Endodermal cell (in vitro differentiated cells): ENCODE results near the gene MORC4. TPM values are rescaled to one million over a fixed set of nuclear protein-coding genes. Genes with fewer than 3 reads are reported as not detected.

Experiments
- DNase-seq: peaks from one replicate; pipeline ENCODE4 v3.0.0-alpha.2; 2017
- H3K27ac ChIP-seq: 2 replicates; pipeline ENCODE4 v1.5.1; 2013; ENCODE audit warnings: mild to moderate bottlenecking, low read depth, low read length, moderate library complexity
- H3K27me3 ChIP-seq: 2 replicates; pipeline ENCODE4 v1.6.1; 2013; ENCODE audit warnings: mild to moderate bottlenecking, low read length, moderate library complexity; ENCODE audit not compliant: insufficient read depth, control insufficient read depth, poor library complexity, severe bottlenecking
- H3K36me3 ChIP-seq: 2 replicates; pipeline ENCODE4 v1.7.0; 2013; ENCODE audit warnings: mild to moderate bottlenecking, low read length, moderate library complexity; ENCODE audit not compliant: control insufficient read depth, insufficient read depth
- H3K4me1 ChIP-seq: one replicate; pipeline ENCODE4 v1.7.0; 2013; ENCODE audit warnings: low read length; ENCODE audit not compliant: control insufficient read depth, insufficient read depth
- H3K4me3 ChIP-seq: 2 replicates; pipeline ENCODE4 v1.5.1; 2013; ENCODE audit warnings: mild to moderate bottlenecking, low read length, moderate library complexity
- H3K9ac ChIP-seq: 2 replicates; pipeline ENCODE4 v1.6.1; 2013; ENCODE audit warnings: mild to moderate bottlenecking, low read length, moderate library complexity; ENCODE audit not compliant: poor library complexity, severe bottlenecking; ENCODE audit errors: extremely low read depth
- H3K9me3 ChIP-seq: 2 replicates; pipeline ENCODE4 v1.6.1; 2013; ENCODE audit warnings: mild to moderate bottlenecking, low read length, moderate library complexity; ENCODE audit not compliant: control insufficient read depth
- H3K27ac Mint-ChIP-seq: 2 replicates; pipeline ENCODE4 v1.8.0; 2020; ENCODE audit warnings: mixed read lengths
- H3K27me3 Mint-ChIP-seq: 2 replicates; pipeline ENCODE4 v1.8.0; 2021; ENCODE audit warnings: mild to moderate bottlenecking, mixed read lengths; ENCODE audit not compliant: insufficient read depth
- H3K36me3 Mint-ChIP-seq: 2 replicates; pipeline ENCODE4 v1.8.0; 2020; ENCODE audit warnings: low read depth, mixed read lengths
- H3K4me1 Mint-ChIP-seq: 2 replicates; pipeline ENCODE4 v1.8.0; 2020; ENCODE audit warnings: mixed read lengths
- H3K4me3 Mint-ChIP-seq: 2 replicates; pipeline ENCODE4 v1.8.0; 2020; ENCODE audit warnings: mild to moderate bottlenecking, moderate library complexity, mixed read lengths
- H3K9me3 Mint-ChIP-seq: 2 replicates; pipeline ENCODE4 v1.8.0; 2020; ENCODE audit warnings: mild to moderate bottlenecking, mixed read lengths
- WGBS, 2 experiments: methylation state at CpG; one replicate each; pipeline versions ENCODE4 v1.1.5 to v1.1.7; 2013; ENCODE audit warnings: missing lambda C conversion rate in 2 of 2, mixed read lengths in 1 of 2; ENCODE audit not compliant: insufficient coverage in 1 of 2, insufficient read length in 1 of 2; 5-methylcytosine and 5-hydroxymethylcytosine counted together
- total RNA-seq, 2 donors: library from RNA; stranded (reverse); fragmentation: NEBNext Ultra II Directional in 1 of 2; extraction: Animal tissue kit (Norgen Biotek cat#: 25700) in 1 of 2; gene quantifications; 2 replicates in 1 of 2; 3 replicates in 1 of 2; pipeline ENCODE4 v1.2.1, GENCODE V29; 2021
- TF ChIP-seq, protein P1 (sequence below): fragments of 200-600 bp; sonication (generic); conservative IDR thresholded peaks from 2 replicates; pipeline ENCODE4 v1.5.0; 2021; ENCODE audit warnings: antibody characterized with exemption, mild to moderate bottlenecking

The MORC4 gene
- total RNA-seq, 2 donors from 2014 or later, result 3.4 TPM

DNA sequence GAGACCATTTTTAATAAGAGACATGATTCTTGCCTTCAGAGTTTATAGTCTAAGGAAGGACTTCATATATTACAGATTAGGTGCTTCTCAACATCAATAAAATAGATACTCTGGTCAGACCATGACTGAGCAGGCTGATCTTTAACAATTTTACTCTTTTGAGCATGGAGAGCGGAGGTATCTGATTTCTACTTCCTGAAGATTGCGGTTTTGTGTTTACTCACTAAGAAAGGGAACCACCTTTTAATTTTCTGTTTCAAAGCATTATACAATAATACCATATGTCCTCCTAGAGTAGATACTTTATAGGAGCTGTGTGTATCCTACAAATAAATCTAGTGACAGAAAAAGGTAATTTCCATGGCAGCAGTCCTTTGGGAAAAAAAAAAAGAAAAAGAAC, 12.5 kb downstream of the MORC4 start:
- peaks cover 2% of the 10 kb centered on the region for H3K36me3 Mint-ChIP-seq
- no peaks in the 10 kb centered on the region for H3K27me3 ChIP-seq
- TF ChIP-seq, protein P1, sequence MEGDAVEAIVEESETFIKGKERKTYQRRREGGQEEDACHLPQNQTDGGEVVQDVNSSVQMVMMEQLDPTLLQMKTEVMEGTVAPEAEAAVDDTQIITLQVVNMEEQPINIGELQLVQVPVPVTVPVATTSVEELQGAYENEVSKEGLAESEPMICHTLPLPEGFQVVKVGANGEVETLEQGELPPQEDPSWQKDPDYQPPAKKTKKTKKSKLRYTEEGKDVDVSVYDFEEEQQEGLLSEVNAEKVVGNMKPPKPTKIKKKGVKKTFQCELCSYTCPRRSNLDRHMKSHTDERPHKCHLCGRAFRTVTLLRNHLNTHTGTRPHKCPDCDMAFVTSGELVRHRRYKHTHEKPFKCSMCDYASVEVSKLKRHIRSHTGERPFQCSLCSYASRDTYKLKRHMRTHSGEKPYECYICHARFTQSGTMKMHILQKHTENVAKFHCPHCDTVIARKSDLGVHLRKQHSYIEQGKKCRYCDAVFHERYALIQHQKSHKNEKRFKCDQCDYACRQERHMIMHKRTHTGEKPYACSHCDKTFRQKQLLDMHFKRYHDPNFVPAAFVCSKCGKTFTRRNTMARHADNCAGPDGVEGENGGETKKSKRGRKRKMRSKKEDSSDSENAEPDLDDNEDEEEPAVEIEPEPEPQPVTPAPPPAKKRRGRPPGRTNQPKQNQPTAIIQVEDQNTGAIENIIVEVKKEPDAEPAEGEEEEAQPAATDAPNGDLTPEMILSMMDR, result no peak
- no peak overlapping the region for H3K27ac ChIP-seq
- H3K9me3 ChIP-seq, result no peaks in the 10 kb centered on the region
- H3K4me3 Mint-ChIP-seq, result no peak overlapping the region
- H3K27me3 Mint-ChIP-seq, result no peaks in the 10 kb centered on the region
- DNase-seq, result no peak
- no peaks in the 10 kb centered on the region for H3K4me1 Mint-ChIP-seq
- H3K9ac ChIP-seq, result no peak overlapping the region
- 88% methylated on average over 2 of the region's 2 CpGs; no CpG with 5 or more reads in 1 of the 2 experiments for WGBS, 2 experiments
- no peaks in the 10 kb centered on the region for H3K4me1 ChIP-seq
- H3K27ac Mint-ChIP-seq, result no peak overlapping the region
- H3K4me3 ChIP-seq, result no peak overlapping the region
- H3K36me3 ChIP-seq, result no peaks in the 10 kb centered on the region
- peaks cover 18% of the 10 kb centered on the region for H3K9me3 Mint-ChIP-seq

DNA sequence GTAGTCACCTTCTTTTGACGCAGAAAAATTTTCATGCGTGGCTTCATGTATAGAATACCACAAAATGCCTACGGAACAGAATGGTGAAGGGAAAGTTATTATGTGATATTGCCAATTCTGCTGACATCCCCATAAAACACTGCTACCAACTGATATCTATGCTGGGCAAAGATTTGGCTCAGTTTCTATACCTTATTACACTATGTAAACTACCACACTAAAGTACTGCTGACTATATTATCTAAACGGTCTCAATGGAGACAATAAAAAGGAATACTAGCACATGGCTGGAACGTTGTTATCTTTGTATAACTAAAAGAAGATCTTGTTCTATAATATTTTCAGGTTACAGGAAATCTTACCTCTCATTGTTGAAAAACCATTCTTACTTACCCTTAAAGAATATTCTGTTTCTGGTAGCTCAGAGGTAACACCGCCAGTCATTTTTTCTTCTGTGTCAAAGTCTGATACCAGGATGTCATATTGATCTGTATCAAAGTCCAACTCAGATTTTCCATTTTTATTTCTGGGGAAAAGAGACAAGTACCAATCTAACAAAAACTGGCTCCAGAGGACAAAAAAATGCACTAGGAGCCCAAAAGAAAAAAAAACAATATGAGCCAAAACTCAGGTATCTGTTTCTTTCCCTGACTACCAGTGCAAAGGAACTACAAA, 18.9 kb downstream of the MORC4 start:
- TF ChIP-seq, protein P1, result no peak
- Mint-ChIP-seq H3K27me3 (no peaks in the 10 kb centered on the region), H3K4me3 (no peak overlapping the region), H3K4me1 (no peaks in the 10 kb centered on the region), H3K36me3 (no peaks in the 10 kb centered on the region), H3K27ac (no peak overlapping the region), H3K9me3 (peaks cover 10% of the 10 kb centered on the region)
- WGBS, 2 experiments, result 100% methylated on average over 2 of the region's 6 CpGs; no CpG with 5 or more reads in 1 of the 2 experiments
- Histone ChIP-seq H3K9me3 (no peaks in the 10 kb centered on the region), H3K27me3 (no peaks in the 10 kb centered on the region), H3K27ac (no peak overlapping the region), H3K36me3 (no peaks in the 10 kb centered on the region), H3K9ac (no peak overlapping the region), H3K4me3 (no peak overlapping the region), H3K4me1 (no peaks in the 10 kb centered on the region)
- DNase-seq, result no peak

DNA sequence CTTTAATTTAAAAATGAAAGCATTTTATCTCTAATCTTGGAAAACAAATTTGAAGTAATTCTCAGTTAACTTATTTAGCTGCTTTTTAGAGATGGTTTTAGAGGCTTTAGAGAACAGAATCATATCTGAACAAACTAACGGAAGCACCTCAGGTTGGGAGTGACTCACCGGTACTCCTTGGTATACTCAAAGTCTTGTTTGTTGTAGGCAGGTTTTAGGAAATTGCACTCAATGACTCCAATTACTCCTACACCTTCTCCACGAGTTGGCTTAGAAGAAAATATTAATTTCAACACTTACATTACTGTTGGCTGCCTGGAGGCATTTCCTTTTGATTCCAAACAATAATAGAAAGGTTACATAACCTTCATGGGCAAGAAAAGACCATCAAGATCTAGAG, 23.6 kb downstream of the MORC4 start:
- Histone ChIP-seq H3K4me3 (no peak overlapping the region), H3K27me3 (no peaks in the 10 kb centered on the region), H3K4me1 (no peaks in the 10 kb centered on the region), H3K9me3 (no peaks in the 10 kb centered on the region), H3K27ac (no peak overlapping the region), H3K9ac (no peak overlapping the region), H3K36me3 (no peaks in the 10 kb centered on the region)
- H3K27ac Mint-ChIP-seq, result no peak overlapping the region
- no peak for DNase-seq
- 95% methylated on average over 3 of the region's 3 CpGs; no CpG with 5 or more reads in 1 of the 2 experiments for WGBS, 2 experiments
- TF ChIP-seq, protein P1, result no peak
- no peak overlapping the region for H3K4me3 Mint-ChIP-seq
- no peaks in the 10 kb centered on the region for H3K36me3 Mint-ChIP-seq
- no peaks in the 10 kb centered on the region for H3K27me3 Mint-ChIP-seq
- H3K4me1 Mint-ChIP-seq, result no peaks in the 10 kb centered on the region
- peaks cover 13% of the 10 kb centered on the region for H3K9me3 Mint-ChIP-seq
